ENCODE results near the gene RPL9. TPM values are rescaled to one million over a fixed set of nuclear protein-coding genes. Genes with fewer than 3 reads are reported as not detected.

The RPL9 gene
- total and polyA plus RNA-seq, 2 of the 13 experiments (the other 11 are each of a cell fraction or from before 2014, with no cell fraction given): 993 to 2,148 TPM

DNA sequence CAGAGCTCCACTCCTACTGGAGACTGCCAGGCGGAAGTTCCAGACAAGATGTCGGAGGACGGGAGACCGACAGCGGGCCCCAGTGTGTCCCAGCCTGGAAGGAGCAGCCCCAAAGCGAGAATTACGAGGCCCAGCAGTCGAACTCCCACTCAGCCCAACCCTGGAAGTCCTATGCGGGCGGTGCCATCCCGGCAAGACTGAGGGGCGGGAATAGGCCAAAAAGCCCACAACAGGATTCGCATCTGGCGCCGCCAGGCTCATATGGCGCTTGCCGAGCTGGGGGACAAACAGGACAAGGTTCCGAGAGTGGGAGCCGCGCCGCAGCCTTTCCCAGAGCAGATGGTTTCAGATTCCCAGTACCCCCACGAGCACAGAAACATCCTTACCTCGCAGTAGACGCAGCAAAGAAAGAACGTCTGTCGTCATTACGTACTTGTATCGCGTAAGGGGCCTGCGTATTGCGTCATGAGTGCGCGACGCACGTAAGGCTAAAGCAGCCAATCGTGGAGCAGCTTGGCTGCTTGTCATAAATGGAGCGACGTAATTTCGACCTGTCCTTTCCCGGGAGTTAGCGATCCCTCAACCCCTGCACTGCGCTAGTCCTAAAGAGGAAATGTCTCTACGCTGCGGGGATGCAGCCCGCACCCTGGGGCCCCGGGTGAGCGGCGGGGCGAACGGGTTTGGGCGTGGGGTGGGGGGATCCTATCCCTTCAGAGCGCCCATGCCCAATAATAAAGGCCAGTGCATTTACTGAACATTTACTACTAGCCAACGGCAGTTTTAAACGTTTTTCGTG is at the start of gene RPL9, which contains the start of gene LIAS (continued):
- TF ChIP-seq CEBPB (IDR thresholded peaks at IDR 0.05; ENCODE audit: borderline replicate concordance, low read depth, low read length): peak; percentile 99
- peak; percentile 100 for TF ChIP-seq CREM (IDR thresholded peaks at IDR 0.05)
- TF ChIP-seq CREM (CRISPR knock-in tag; IDR thresholded peaks at IDR 0.05): peak; percentile 92
- TF ChIP-seq, protein P1, sequence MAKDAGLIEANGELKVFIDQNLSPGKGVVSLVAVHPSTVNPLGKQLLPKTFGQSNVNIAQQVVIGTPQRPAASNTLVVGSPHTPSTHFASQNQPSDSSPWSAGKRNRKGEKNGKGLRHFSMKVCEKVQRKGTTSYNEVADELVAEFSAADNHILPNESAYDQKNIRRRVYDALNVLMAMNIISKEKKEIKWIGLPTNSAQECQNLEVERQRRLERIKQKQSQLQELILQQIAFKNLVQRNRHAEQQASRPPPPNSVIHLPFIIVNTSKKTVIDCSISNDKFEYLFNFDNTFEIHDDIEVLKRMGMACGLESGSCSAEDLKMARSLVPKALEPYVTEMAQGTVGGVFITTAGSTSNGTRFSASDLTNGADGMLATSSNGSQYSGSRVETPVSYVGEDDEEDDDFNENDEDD (CRISPR knock-in tag; IDR thresholded peaks at IDR 0.05; ENCODE audit: borderline replicate concordance): peak; percentile 74; the same call in 1 of the 2 replicates
- 0 out of 4 replicates have a peak, but pooled peaks of 1 of the 2 experiments have one; percentile 6 for TF ChIP-seq NR2F1 (CRISPR knock-in tag; IDR thresholded peaks at IDR 0.05)
- TF ChIP-seq, protein P2, sequence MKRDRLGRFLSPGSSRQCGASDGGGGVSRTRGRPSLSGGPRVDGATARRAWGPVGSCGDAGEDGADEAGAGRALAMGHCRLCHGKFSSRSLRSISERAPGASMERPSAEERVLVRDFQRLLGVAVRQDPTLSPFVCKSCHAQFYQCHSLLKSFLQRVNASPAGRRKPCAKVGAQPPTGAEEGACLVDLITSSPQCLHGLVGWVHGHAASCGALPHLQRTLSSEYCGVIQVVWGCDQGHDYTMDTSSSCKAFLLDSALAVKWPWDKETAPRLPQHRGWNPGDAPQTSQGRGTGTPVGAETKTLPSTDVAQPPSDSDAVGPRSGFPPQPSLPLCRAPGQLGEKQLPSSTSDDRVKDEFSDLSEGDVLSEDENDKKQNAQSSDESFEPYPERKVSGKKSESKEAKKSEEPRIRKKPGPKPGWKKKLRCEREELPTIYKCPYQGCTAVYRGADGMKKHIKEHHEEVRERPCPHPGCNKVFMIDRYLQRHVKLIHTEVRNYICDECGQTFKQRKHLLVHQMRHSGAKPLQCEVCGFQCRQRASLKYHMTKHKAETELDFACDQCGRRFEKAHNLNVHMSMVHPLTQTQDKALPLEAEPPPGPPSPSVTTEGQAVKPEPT (CRISPR knock-in tag; IDR thresholded peaks at IDR 0.05; ENCODE audit: low read depth): peak; percentile 68; the same call in 1 of the 2 replicates
- 0 out of 2 replicates have a peak, but pooled peaks have one; percentile 38 for TF ChIP-seq ZBTB38 (CRISPR knock-in tag; IDR thresholded peaks at IDR 0.05)
- TF ChIP-seq ETV5 (CRISPR knock-in tag; IDR thresholded peaks at IDR 0.05; ENCODE audit: borderline replicate concordance): no peak
- no peak for TF ChIP-seq RELA (CRISPR knock-in tag; IDR thresholded peaks at IDR 0.05)
- TF ChIP-seq MTA1 (CRISPR knock-in tag; IDR thresholded peaks at IDR 0.05; ENCODE audit: borderline replicate concordance): peak; percentile 72; the same call in 1 of the 2 replicates
- TF ChIP-seq, protein P3, sequence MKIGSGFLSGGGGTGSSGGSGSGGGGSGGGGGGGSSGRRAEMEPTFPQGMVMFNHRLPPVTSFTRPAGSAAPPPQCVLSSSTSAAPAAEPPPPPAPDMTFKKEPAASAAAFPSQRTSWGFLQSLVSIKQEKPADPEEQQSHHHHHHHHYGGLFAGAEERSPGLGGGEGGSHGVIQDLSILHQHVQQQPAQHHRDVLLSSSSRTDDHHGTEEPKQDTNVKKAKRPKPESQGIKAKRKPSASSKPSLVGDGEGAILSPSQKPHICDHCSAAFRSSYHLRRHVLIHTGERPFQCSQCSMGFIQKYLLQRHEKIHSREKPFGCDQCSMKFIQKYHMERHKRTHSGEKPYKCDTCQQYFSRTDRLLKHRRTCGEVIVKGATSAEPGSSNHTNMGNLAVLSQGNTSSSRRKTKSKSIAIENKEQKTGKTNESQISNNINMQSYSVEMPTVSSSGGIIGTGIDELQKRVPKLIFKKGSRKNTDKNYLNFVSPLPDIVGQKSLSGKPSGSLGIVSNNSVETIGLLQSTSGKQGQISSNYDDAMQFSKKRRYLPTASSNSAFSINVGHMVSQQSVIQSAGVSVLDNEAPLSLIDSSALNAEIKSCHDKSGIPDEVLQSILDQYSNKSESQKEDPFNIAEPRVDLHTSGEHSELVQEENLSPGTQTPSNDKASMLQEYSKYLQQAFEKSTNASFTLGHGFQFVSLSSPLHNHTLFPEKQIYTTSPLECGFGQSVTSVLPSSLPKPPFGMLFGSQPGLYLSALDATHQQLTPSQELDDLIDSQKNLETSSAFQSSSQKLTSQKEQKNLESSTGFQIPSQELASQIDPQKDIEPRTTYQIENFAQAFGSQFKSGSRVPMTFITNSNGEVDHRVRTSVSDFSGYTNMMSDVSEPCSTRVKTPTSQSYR (CRISPR knock-in tag; IDR thresholded peaks at IDR 0.05; ENCODE audit: borderline replicate concordance): no peak; the same call in 1 of the 2 replicates
- TF ChIP-seq, protein P4, sequence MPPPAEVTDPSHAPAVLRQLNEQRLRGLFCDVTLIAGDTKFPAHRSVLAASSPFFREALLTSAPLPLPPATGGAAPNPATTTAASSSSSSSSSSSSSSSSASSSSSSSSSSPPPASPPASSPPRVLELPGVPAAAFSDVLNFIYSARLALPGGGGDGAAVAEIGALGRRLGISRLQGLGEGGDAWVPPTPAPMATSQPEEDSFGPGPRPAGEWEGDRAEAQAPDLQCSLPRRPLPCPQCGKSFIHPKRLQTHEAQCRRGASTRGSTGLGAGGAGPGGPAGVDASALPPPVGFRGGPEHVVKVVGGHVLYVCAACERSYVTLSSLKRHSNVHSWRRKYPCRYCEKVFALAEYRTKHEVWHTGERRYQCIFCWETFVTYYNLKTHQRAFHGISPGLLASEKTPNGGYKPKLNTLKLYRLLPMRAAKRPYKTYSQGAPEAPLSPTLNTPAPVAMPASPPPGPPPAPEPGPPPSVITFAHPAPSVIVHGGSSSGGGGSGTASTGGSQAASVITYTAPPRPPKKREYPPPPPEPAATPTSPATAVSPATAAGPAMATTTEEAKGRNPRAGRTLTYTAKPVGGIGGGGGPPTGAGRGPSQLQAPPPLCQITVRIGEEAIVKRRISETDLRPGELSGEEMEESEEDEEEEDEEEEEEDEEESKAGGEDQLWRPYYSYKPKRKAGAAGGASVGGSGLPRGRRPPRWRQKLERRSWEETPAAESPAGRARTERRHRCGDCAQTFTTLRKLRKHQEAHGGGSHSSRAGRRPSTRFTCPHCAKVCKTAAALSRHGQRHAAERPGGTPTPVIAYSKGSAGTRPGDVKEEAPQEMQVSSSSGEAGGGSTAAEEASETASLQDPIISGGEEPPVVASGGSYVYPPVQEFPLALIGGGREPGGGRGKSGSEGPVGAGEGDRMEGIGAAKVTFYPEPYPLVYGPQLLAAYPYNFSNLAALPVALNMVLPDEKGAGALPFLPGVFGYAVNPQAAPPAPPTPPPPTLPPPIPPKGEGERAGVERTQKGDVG (CRISPR knock-in tag; IDR thresholded peaks at IDR 0.05; ENCODE audit: borderline replicate concordance): no peak

All from HepG2 (cell line).